ENCODE data around the gene DACT3.

DACT3 gene

GRCh38 chr19:46598372-46598917, 62.5 kb downstream of the DACT3 start:
- DNase-seq (ENCODE audit: low read depth) = no peak

Measured in T follicular helper cell (primary cell).